DND-41 (cell line): ENCODE results near the gene MYO1B.

Source experiments
- ATAC-seq: fragments of 200-7000 bp; cut with Tn5 transposase; 3 replicates; pipeline ENCODE4 v1.9.1; 2021; ENCODE audit warnings: low read depth; ENCODE audit not compliant: insufficient read depth
- DNase-seq: peaks from one replicate; pipeline ENCODE4 v3.0.0-alpha.2; 2020
- H2AFZ ChIP-seq: 2 replicates; pipeline ENCODE4 v1.6.0; 2012; ENCODE audit warnings: low read depth, low read length
- H3K27ac ChIP-seq: 2 replicates; pipeline ENCODE4 v1.5.1; 2012; ENCODE audit warnings: low read length, inconsistent platforms
- H3K27me3 ChIP-seq: fragments of 200-600 bp; sonication (generic); 2 replicates; pipeline ENCODE4 v1.6.0; 2012; ENCODE audit warnings: low read length, mild to moderate bottlenecking, inconsistent platforms; ENCODE audit not compliant: insufficient read depth, poor library complexity
- H3K36me3 ChIP-seq: 2 replicates; pipeline ENCODE4 v1.5.1; 2012; ENCODE audit warnings: low read length, inconsistent platforms; ENCODE audit not compliant: insufficient read depth
- H3K4me1 ChIP-seq: 2 replicates; pipeline ENCODE4 v1.5.1; 2012; ENCODE audit warnings: mild to moderate bottlenecking, low read length; ENCODE audit not compliant: insufficient read depth
- H3K4me2 ChIP-seq: 2 replicates; pipeline ENCODE4 v1.6.0; 2012; ENCODE audit warnings: mild to moderate bottlenecking, moderate library complexity, low read length, inconsistent platforms; ENCODE audit not compliant: insufficient read depth
- H3K4me3 ChIP-seq, 2 experiments: fragments of 200-600 bp in 1 of 2; shearing (Covaris generic) in 1 of 2; 2 replicates each; pipeline ENCODE4 v1.5.1; 2012 to 2016; ENCODE audit warnings: inconsistent platforms in 2 of 2, low read length in 2 of 2, mild to moderate bottlenecking in 2 of 2, low read depth in 1 of 2, moderate library complexity in 1 of 2
- H3K79me2 ChIP-seq: 2 replicates; pipeline ENCODE4 v1.6.0; 2012; ENCODE audit warnings: low read length, inconsistent platforms; ENCODE audit not compliant: insufficient read depth
- H3K9ac ChIP-seq: 2 replicates; pipeline ENCODE4 v1.6.0; 2012; ENCODE audit warnings: low read depth, mild to moderate bottlenecking, inconsistent platforms, low read length, moderate library complexity
- H3K9me3 ChIP-seq: 2 replicates; pipeline ENCODE4 v1.5.1; 2012; ENCODE audit warnings: low read length, moderate library complexity, mild to moderate bottlenecking, inconsistent platforms; ENCODE audit not compliant: insufficient read depth, severe bottlenecking
- H4K20me1 ChIP-seq: 2 replicates; pipeline ENCODE4 v1.6.0; 2012; ENCODE audit warnings: low read length; ENCODE audit not compliant: insufficient read depth
- EZH2 ChIP-seq: IDR thresholded peaks from 3 replicates; pipeline ENCODE4 v1.6.1; 2012; ENCODE audit warnings: borderline replicate concordance, low read depth, mild to moderate bottlenecking, moderate library complexity, low read length, inconsistent platforms; ENCODE audit not compliant: severe bottlenecking
- TF ChIP-seq, protein P1 (sequence below): IDR thresholded peaks from 2 replicates; pipeline ENCODE4 v1.5.1; 2012; ENCODE audit warnings: borderline replicate concordance, low read length, moderate library complexity, mild to moderate bottlenecking; ENCODE audit not compliant: poor library complexity, severe bottlenecking; ENCODE audit errors: extremely low read depth

The MYO1B gene

DNA sequence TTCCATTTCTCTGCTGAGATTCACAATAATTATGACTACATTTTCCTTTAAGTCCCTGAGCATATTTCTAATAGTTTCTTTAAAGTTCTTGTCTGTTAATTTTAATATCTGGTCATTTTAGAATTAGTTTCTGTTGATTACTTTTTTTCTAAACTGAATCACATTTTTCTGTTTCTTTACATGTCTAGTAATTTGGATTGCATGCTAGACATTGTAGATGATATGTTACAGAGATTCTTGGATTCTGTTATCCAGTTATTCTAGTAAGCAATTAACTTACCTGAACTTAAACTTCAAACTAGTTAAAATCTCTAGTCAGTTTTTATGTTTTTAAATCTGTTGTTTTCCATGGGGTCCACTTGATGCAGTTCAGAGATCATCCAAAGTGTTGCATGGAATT is 214.0 kb downstream of the MYO1B start:
- Histone ChIP-seq H3K4me1 (no peaks in the 10 kb centered on the region), H4K20me1 (no peaks in the 10 kb centered on the region), H3K79me2 (no peaks in the 10 kb centered on the region), H3K9ac (no peak overlapping the region), H3K36me3 (no peaks in the 10 kb centered on the region), H3K4me3 (no peak overlapping the region), H2AFZ (no peak overlapping the region), H3K4me2 (no peak overlapping the region), H3K9me3 (no peaks in the 10 kb centered on the region), H3K27me3 (no peaks in the 10 kb centered on the region), H3K27ac (no peak overlapping the region)
- no peak for TF ChIP-seq EZH2
- ATAC-seq = no peak
- DNase-seq = no peak

GRCh38 chr2:191462370-191462769 is 217.2 kb downstream of the MYO1B start:
- TF ChIP-seq, protein P1, sequence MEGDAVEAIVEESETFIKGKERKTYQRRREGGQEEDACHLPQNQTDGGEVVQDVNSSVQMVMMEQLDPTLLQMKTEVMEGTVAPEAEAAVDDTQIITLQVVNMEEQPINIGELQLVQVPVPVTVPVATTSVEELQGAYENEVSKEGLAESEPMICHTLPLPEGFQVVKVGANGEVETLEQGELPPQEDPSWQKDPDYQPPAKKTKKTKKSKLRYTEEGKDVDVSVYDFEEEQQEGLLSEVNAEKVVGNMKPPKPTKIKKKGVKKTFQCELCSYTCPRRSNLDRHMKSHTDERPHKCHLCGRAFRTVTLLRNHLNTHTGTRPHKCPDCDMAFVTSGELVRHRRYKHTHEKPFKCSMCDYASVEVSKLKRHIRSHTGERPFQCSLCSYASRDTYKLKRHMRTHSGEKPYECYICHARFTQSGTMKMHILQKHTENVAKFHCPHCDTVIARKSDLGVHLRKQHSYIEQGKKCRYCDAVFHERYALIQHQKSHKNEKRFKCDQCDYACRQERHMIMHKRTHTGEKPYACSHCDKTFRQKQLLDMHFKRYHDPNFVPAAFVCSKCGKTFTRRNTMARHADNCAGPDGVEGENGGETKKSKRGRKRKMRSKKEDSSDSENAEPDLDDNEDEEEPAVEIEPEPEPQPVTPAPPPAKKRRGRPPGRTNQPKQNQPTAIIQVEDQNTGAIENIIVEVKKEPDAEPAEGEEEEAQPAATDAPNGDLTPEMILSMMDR = no peak
- TF ChIP-seq EZH2 = no peak
- Histone ChIP-seq H3K36me3 (no peaks in the 10 kb centered on the region), H3K4me3 (no peak overlapping the region), H3K27me3 (no peaks in the 10 kb centered on the region), H2AFZ (no peak overlapping the region), H3K4me2 (no peak overlapping the region), H3K27ac (no peak overlapping the region), H4K20me1 (no peaks in the 10 kb centered on the region), H3K9ac (no peak overlapping the region), H3K4me1 (no peaks in the 10 kb centered on the region), H3K79me2 (no peaks in the 10 kb centered on the region), H3K9me3 (no peaks in the 10 kb centered on the region)
- DNase-seq (no peak), ATAC-seq (no peak)

DNA sequence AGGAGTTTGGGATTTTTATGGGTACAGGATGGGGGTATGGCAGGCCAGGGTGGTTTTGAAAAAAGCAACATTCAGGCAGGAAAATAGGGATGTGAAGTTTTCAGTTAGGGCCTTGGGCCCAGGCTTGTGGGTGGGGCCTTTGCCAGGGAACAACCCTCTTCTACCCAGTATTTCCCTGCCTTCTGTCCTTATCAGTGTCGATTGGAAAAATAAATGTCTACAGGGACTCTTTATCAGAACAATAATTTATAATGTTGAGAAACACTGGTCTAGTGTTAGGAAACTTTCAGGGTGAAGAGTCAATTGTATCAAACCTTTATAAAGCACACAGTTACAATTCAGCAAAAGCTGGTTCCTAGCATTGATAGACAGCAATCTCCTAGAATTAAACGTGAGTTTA is 218.6 kb downstream of the MYO1B start:
- Histone ChIP-seq H3K4me2 (no peak overlapping the region), H4K20me1 (no peaks in the 10 kb centered on the region), H3K4me1 (no peaks in the 10 kb centered on the region), H3K9ac (no peak overlapping the region), H3K9me3 (no peaks in the 10 kb centered on the region), H3K27me3 (no peaks in the 10 kb centered on the region), H3K4me3 (no peak overlapping the region), H2AFZ (no peak overlapping the region), H3K36me3 (no peaks in the 10 kb centered on the region), H3K79me2 (no peaks in the 10 kb centered on the region), H3K27ac (no peak overlapping the region)
- ATAC-seq (no peak), DNase-seq (no peak)
- no peak for TF ChIP-seq EZH2
- TF ChIP-seq, protein P1 = no peak

DNA sequence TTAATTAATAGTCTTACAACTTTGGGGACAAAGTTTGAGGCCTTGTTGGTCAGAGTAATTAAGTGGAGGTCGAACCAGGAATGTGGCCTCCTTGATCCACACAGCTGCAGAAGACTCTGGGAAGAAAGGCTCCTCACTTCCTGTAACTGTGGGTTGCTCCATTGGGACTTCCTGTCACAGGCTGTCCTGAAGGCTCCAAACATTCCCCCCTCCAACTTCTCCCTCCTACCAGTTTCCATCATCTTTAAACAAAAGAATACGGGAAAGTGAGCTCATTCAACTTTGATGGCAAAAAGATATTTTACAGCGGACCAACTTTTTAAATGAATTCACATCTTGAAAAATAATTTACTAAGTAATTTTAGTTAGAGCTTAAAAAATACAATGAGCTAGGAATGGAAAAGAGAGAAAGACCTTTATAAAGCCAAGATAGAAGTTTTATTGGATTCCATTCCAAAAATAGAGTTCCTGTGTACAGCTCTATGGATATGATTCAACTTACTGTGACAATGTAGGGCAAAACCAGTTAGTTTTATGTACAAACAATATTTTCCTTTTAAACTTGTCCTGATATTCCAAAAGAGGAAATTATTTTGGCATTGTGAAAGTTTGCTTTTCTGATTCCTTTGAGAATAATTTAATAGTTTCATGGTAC is 220.7 kb downstream of the MYO1B start:
- H3K79me2 ChIP-seq = no peaks in the 10 kb centered on the region
- H3K4me1 ChIP-seq = no peaks in the 10 kb centered on the region
- no peaks in the 10 kb centered on the region for H4K20me1 ChIP-seq
- ATAC-seq (no peak), DNase-seq (no peak)
- no peak overlapping the region for H2AFZ ChIP-seq
- H3K27me3 ChIP-seq = no peaks in the 10 kb centered on the region
- TF ChIP-seq EZH2 = no peak
- TF ChIP-seq, protein P1 = no peak
- no peak overlapping the region for H3K9ac ChIP-seq
- H3K27ac ChIP-seq = no peak overlapping the region
- no peaks in the 10 kb centered on the region for H3K36me3 ChIP-seq
- no peaks in the 10 kb centered on the region for H3K9me3 ChIP-seq
- no peak overlapping the region for H3K4me3 ChIP-seq
- H3K4me2 ChIP-seq = no peak overlapping the region
